Activated T-helper 17 cell treated with anti-CD3 and anti-CD28 coated beads, Interleukin-2, amount 50 U/mL, for 72 hours (primary cell): ENCODE data around the gene UBAP1. TPM values are rescaled to one million over a fixed set of nuclear protein-coding genes. Genes with fewer than 3 reads are reported as not detected.
"Not testable (repeated sequence)": the region's sequence is repeated elsewhere in the genome, so short reads cannot be mapped to it uniquely, and the experiment has no call there.

ENCODE experiments used
- ATAC-seq: fragments of 150-1000 bp; cut with Tn5 transposase; replicated peaks from 2 replicates; pipeline ENCODE4 v1.10.0; 2021; ENCODE audit warnings: mild to moderate bottlenecking, moderate library complexity
- H3K27ac Mint-ChIP-seq: one replicate; pipeline ENCODE4 v1.8.0; 2022; ENCODE audit warnings: mixed read lengths
- H3K27me3 Mint-ChIP-seq: one replicate; pipeline ENCODE4 v1.8.0; 2022; ENCODE audit warnings: mixed read lengths
- H3K36me3 Mint-ChIP-seq: one replicate; pipeline ENCODE4 v1.8.0; 2022; ENCODE audit warnings: low read depth, mild to moderate bottlenecking, mixed read lengths
- H3K4me1 Mint-ChIP-seq: one replicate; pipeline ENCODE4 v1.8.0; 2022; ENCODE audit warnings: mixed read lengths
- H3K4me3 Mint-ChIP-seq: one replicate; pipeline ENCODE4 v1.8.0; 2022; ENCODE audit warnings: mild to moderate bottlenecking, mixed read lengths
- H3K9me3 Mint-ChIP-seq: one replicate; pipeline ENCODE4 v1.8.0; 2022; ENCODE audit warnings: mixed read lengths
- total RNA-seq, 2 donors: library from RNA; stranded (reverse); gene quantifications; one replicate each; pipeline ENCODE4 v1.2.3, GENCODE V29; 2022

UBAP1 gene
- total RNA-seq, 2 donors from 2014 or later = 39.7 to 46.5 TPM

- H3K36me3 Mint-ChIP-seq = peaks cover 37% of the 10 kb centered on the region
- H3K4me3 Mint-ChIP-seq, H3K27me3 Mint-ChIP-seq, H3K4me1 Mint-ChIP-seq, ATAC-seq, H3K9me3 Mint-ChIP-seq, H3K27ac Mint-ChIP-seq: not testable (repeated sequence)
These were observed 47.4 kb downstream of the UBAP1 start for GRCh38 chr9:34226144-34226760.

DNA sequence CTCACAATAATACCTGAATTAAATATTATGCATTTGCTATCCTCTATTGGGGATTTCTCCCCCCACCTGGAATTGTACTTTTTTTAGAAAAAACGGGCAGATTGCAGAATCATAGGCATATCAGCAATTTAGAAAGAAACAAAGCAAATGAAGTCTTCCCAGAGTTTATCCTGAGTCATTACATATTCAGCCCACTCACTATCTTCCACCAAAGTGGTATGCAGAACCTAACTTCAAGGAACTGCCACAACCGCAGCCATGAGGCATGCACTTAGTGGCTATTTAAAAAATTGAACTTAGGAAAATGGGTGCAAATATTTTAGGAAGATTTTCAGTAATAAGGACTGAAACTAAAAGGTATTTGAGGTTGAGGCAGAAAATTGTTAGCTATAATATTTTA is 48.6 kb downstream of the UBAP1 start:
- ATAC-seq = no peak

DNA sequence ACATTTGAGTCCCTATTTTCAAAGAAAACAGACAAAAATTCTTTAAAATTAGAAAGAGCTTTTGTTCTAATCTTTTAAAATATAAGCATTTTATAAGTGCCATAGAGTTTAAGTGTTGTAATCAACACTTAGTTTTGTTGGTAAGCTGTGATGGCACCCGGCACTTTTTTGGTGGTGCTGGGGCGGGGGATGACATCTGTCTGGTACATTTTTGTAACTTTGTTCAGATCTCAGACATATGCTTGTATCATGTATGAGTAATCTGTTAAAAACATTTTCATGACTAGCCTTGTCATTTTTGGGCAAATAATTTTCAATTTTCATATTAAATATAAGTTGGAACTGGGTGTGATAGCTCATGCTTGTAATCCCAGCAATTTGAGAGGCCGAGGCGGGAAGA is 51.7 kb downstream of the UBAP1 start:
- no peaks in the 10 kb centered on the region for H3K27me3 Mint-ChIP-seq
- H3K9me3 Mint-ChIP-seq = no peaks in the 10 kb centered on the region
- H3K4me1 Mint-ChIP-seq = peaks cover 4% of the 10 kb centered on the region
- H3K36me3 Mint-ChIP-seq = peaks cover 39% of the 10 kb centered on the region
- no peak overlapping the region for H3K27ac Mint-ChIP-seq
- ATAC-seq = no peak
- no peak overlapping the region for H3K4me3 Mint-ChIP-seq

More for the DNA sequence above, 48.6 kb downstream of the UBAP1 start:
- no peak overlapping the region for H3K4me3 Mint-ChIP-seq
- H3K27ac Mint-ChIP-seq = no peak overlapping the region
- no peaks in the 10 kb centered on the region for H3K9me3 Mint-ChIP-seq
- H3K4me1 Mint-ChIP-seq = peaks cover 2% of the 10 kb centered on the region
- no peaks in the 10 kb centered on the region for H3K27me3 Mint-ChIP-seq
- peaks cover 37% of the 10 kb centered on the region for H3K36me3 Mint-ChIP-seq

DNA sequence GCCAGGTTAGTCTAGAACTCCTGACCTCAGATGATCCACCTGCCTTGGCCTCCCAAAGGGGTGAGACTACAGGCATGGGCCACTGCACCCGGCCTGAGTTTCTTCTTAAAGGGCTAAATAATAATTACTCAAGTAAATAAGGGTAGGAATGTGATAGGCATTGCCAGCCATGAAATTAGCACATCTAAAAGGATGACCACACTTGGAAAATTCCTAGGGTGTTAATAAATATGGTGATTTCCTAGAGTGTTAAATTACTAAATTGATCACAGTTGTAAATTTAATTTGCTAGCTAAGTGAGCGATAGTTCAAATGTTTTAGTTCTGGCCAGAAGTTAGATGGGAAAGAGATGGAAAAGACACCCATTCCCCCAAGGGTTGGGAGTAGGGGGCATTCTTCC is 53.4 kb downstream of the UBAP1 start:
- Mint-ChIP-seq H3K4me3 (no peak overlapping the region), H3K36me3 (peaks cover 48% of the 10 kb centered on the region), H3K4me1 (peaks cover 4% of the 10 kb centered on the region), H3K9me3 (no peaks in the 10 kb centered on the region), H3K27ac (no peak overlapping the region), H3K27me3 (no peaks in the 10 kb centered on the region)
- no peak for ATAC-seq

- Mint-ChIP-seq H3K4me3 (no peak overlapping the region), H3K4me1 (peaks cover 9% of the 10 kb centered on the region), H3K9me3 (no peaks in the 10 kb centered on the region), H3K27me3 (no peaks in the 10 kb centered on the region), H3K27ac (peak overlapping the region; percentile 0), H3K36me3 (peaks cover 62% of the 10 kb centered on the region)
- no peak for ATAC-seq
These were observed 54.8 kb downstream of the UBAP1 start for GRCh38 chr9:34233672-34234071.

GRCh38 chr9:34237836-34238235 is 59.0 kb downstream of the UBAP1 start:
- Mint-ChIP-seq H3K9me3 (no peaks in the 10 kb centered on the region), H3K36me3 (peaks cover 87% of the 10 kb centered on the region), H3K4me3 (no peak overlapping the region), H3K27me3 (no peaks in the 10 kb centered on the region), H3K27ac (no peak overlapping the region), H3K4me1 (peaks cover 11% of the 10 kb centered on the region)
- no peak for ATAC-seq

DNA sequence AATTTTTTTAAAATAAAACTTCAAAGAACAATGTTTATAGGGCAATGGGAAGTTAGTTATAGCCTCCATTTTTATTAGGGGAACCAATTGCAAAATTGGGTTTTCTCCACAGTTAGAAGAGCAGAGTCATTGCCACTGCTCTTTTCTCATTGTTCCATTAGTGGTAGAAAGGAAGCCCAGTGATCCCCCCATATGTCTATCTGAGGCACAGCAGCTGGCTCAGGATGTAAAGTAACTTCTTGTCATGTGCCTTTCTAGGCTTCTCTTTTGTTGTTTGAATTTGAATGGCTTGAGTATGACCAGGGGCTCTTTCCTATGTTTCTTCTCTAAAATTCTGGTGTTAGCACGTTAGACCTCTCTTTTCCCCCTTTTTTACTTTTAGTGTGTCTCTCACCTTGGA is 61.2 kb downstream of the UBAP1 start:
- ATAC-seq = no peak
- peaks cover 16% of the 10 kb centered on the region for H3K4me1 Mint-ChIP-seq
- peaks cover 87% of the 10 kb centered on the region for H3K36me3 Mint-ChIP-seq
- no peak overlapping the region for H3K4me3 Mint-ChIP-seq
- H3K27ac Mint-ChIP-seq = no peak overlapping the region
- H3K27me3 Mint-ChIP-seq = no peaks in the 10 kb centered on the region
- H3K9me3 Mint-ChIP-seq = no peaks in the 10 kb centered on the region

GRCh38 chr9:34242830-34243229 is 64.0 kb downstream of the UBAP1 start:
- H3K27me3 Mint-ChIP-seq = no peaks in the 10 kb centered on the region
- no peaks in the 10 kb centered on the region for H3K9me3 Mint-ChIP-seq
- peaks cover 80% of the 10 kb centered on the region for H3K36me3 Mint-ChIP-seq
- H3K4me1 Mint-ChIP-seq = peaks cover 16% of the 10 kb centered on the region
- H3K27ac Mint-ChIP-seq = peak overlapping the region; percentile 34
- no peak overlapping the region for H3K4me3 Mint-ChIP-seq
- ATAC-seq = no peak

DNA sequence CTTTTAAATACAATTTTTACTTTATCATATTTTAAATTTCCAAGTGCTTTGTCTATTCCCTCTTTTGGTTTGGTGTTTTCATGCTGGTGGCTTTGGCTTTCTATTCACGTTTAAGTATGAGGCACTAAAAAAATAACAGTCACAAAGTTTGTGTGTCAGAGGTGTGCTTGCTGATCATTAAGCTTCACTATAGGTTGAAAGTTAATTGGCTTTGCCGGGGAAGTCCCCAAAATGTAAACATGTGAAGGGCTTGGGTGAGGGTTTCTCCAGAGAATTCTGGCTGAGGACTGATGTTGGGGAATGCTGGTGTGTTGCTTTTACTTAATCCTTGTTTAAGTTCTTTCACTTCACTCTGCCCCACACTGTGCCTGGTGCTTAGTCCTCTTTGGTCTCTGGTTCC is 66.4 kb downstream of the UBAP1 start:
- not testable (repeated sequence) for H3K9me3 Mint-ChIP-seq, H3K27me3 Mint-ChIP-seq, H3K4me1 Mint-ChIP-seq, H3K27ac Mint-ChIP-seq, ATAC-seq, H3K4me3 Mint-ChIP-seq
- H3K36me3 Mint-ChIP-seq = peaks cover 84% of the 10 kb centered on the region

DNA sequence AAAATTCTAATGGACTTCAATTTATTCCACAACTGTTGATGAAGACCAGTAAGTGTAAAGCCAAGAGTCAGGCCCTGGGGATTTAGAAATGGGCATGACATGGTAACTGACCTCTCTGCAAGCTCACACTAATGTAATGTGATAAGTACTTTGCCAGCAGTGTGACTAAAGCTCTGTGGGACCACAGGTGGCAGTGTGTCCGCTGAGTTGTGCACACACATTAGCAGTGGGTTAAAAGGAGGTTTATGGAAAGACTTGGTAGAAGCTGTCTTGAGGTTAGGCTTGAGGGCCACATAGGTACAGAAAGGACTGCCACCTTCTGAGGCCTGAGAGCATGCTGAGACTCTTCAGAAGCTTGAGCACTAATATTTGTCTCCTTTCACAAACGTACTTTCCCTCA is 67.6 kb downstream of the UBAP1 start:
- Mint-ChIP-seq H3K27ac (peak overlapping the region; percentile 30), H3K36me3 (peaks cover 84% of the 10 kb centered on the region), H3K4me3 (no peak overlapping the region), H3K27me3 (no peaks in the 10 kb centered on the region), H3K4me1 (peaks cover 5% of the 10 kb centered on the region), H3K9me3 (no peaks in the 10 kb centered on the region)
- peak; percentile 11 for ATAC-seq

GRCh38 chr9:34247782-34248181 is 68.9 kb downstream of the UBAP1 start:
- H3K9me3 Mint-ChIP-seq, H3K4me1 Mint-ChIP-seq, ATAC-seq, H3K27me3 Mint-ChIP-seq, H3K4me3 Mint-ChIP-seq, H3K27ac Mint-ChIP-seq: not testable (repeated sequence)
- peaks cover 84% of the 10 kb centered on the region for H3K36me3 Mint-ChIP-seq

GRCh38 chr9:34249274-34249673 is 70.4 kb downstream of the UBAP1 start:
- ATAC-seq = no peak
- Mint-ChIP-seq H3K4me1 (peaks cover under 1% of the 10 kb centered on the region), H3K9me3 (no peaks in the 10 kb centered on the region), H3K27me3 (no peaks in the 10 kb centered on the region), H3K4me3 (no peak overlapping the region), H3K36me3 (peaks cover 78% of the 10 kb centered on the region), H3K27ac (peak overlapping the region; percentile 25)

- Mint-ChIP-seq H3K27ac (no peak overlapping the region), H3K9me3 (no peaks in the 10 kb centered on the region), H3K36me3 (peaks cover 81% of the 10 kb centered on the region), H3K4me3 (no peak overlapping the region), H3K4me1 (no peaks in the 10 kb centered on the region), H3K27me3 (no peaks in the 10 kb centered on the region)
- no peak for ATAC-seq
These were observed 71.9 kb downstream of the UBAP1 start for GRCh38 chr9:34250721-34251120.

GRCh38 chr9:34252016-34252415 is 73.2 kb downstream of the UBAP1 start:
- ATAC-seq = no peak
- H3K36me3 Mint-ChIP-seq = peaks cover 70% of the 10 kb centered on the region
- no peaks in the 10 kb centered on the region for H3K4me1 Mint-ChIP-seq
- no peaks in the 10 kb centered on the region for H3K27me3 Mint-ChIP-seq
- H3K27ac Mint-ChIP-seq = no peak overlapping the region
- H3K4me3 Mint-ChIP-seq = no peak overlapping the region
- no peaks in the 10 kb centered on the region for H3K9me3 Mint-ChIP-seq

DNA sequence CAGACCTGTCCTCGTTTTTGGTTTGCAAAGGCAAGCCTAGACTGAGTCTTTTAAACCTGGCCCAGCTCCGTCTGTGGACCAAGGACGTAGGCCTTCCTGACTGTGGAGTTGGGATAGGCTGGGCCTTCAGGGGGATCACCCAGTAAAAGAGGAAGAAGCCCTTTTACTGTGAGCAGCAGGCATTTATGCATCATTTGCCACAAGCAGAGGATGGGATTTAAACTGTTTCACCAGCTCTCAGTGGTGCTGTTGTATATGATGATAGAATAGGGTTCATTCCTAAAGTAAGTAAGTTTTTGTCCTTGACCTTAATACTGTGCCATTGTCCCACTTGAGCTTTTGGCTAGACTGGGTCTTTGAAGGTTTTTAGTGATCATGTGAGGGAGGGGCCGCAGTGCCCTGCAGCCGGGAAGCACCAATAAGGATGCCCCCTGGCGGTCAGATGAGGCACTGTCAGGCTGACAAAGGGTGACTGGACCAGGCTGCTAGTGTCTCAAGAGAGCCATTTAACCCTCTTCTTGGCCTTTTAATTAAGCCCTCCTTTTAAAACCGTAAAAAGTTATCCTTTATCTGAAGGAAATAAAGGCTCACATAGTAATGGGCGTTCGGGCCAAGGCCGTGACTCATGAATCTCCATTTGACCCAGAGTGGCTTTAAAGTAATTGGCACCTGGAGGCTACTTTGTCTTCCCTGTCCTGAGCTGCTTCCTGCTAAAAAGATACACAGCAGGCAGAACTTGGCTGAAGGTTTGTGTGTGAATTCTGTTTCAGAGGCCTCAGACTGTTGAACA is 74.0 kb downstream of the UBAP1 start:
- ATAC-seq = peak; percentile 77
- Mint-ChIP-seq H3K9me3 (no peaks in the 10 kb centered on the region), H3K27ac (peak overlapping the region; percentile 73), H3K4me3 (no peak overlapping the region), H3K4me1 (no peaks in the 10 kb centered on the region), H3K36me3 (peaks cover 61% of the 10 kb centered on the region), H3K27me3 (no peaks in the 10 kb centered on the region)
